ENCODE data around the gene FGFR2.
"Not testable (repeated sequence)": the region's sequence is repeated elsewhere in the genome, so short reads cannot be mapped to it uniquely, and the experiment has no call there.

The FGFR2 gene

DNA sequence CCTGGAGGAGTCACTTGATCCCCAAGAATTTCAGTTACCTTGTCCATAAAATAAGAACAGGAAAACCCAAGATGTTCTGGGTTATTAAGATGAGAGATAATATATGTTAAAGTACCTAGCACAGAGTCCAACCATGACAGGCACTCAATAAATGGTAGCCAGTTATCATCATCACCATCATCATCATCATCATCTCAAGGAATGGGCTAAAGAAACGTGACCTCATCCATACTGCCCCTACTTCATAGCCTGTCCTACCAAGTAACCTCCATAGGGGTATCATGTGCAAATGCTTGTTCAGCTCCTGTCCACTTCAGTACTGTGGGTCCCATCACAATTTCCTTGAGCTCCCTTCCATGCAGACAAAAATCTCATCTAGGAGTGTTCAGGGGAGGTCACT, 14.4 kb downstream of the FGFR2 start:
- no peak for DNase-seq

DNA sequence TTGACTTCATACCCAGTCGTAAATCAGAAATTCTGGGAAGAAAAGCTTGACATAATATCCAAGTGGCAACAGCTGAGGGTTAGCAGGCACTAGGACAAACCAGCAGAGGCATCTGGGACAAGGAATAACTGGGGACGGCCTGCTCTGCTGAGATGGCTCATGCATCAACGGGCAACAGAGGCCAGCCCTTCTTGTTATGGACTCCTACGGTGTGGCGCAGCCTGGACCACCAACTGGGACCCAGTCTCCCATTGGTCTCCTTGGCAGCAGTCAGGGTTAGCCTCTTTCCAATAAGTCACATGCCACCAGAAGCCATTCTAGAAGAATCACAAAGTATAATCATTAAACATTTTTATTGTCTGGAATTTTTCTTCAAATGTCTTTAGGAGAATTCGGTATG, 15.0 kb downstream of the FGFR2 start:
- no peak for DNase-seq

DNA sequence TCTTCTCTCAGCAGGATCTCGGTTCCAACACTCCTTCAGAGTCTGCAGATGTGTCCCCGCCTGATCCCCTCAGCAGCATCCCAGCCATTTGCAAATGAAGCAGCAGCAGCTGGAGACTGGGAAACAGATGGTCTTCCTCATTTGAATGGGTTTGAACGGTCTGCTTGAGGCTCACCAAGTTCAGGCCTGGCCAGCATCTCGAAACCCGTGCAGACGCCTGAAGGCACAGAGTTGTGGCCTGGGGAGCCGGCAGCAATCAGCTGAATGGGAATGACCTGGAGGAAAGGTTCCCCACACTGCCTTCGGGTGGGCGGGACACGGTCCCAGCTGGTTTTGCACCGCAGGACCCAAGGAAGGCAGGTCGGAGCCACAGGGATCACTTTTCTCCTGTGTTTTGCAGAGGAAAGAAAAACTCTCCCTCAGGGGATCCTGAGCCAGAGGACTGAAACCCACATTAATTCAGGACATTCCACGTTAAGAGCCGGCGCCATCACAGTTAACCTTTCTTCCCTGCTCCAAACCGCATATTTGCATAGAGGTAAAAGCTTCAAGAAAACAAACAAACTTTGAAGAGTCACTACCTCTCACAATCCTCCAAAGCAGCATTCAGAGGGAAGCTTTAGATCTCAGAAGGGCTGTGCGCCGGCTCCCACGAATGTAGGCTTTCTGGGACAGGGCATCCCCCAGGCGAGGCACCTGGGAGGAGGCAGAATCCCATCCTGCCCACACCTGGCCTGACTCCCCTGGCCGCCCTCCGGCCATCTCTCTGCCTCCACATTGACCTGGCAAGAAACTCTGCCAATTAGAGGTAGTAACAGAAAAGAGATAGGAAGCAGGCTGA, 17.7 kb downstream of the FGFR2 start:
- DNase-seq, result peak; percentile 35

DNA sequence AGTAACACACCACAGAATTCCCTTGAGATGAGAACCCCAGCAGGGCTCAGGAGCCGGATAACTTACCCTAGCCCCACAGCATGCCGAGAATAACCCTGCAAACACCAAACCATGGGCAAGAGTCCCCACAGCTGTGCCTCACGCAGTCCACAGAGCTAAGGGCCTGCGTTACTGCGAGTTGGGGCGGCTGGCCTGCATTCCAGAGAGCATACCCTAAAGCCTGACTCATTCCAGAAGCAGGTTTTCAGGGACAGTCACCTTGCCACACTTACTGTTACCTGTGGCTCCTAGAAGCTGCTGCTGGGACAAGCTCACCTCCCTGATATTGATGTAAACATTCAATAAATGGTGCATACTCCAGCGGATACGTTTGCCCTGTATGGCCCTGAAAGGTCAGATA, 18.6 kb downstream of the FGFR2 start:
- no peak for DNase-seq

DNA sequence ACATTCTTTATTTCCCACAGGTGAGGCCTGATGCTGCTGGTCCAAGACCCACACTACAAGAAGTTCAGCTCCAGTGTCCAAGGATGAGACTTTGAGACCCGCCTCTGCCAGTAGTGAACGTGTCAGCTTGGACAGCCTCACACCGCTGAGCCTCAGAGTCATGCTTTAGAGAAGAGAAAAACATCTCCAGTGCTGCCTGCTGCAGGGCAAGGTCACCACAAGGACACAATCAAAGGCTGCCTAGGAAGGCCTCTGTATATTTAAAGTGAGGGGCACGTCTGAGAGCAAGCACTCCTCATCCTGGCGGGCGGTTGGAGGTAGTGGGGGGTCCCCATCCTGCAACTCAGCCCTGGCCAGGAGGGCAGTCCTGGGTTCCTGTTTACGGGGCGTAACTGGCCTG, 19.3 kb downstream of the FGFR2 start:
- DNase-seq, result no peak

DNA sequence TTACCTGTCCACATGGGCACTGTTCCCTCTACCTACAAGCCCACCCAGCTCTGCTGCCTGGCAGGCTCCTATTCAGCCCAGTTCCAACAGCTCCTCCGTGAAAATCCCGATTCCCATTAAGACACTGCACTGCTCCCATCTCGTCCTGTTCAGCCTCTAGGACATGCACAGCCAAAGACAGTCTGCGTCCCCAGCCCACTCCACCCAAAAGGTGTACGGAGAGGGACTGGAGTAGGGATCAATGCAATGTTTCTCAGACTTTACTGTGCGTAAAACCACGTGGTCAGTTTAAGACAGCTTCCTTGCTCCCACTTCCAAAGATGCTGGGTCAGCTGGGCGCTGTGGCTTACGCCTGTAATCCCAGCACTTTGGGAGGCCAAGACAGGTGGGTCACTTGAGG, 19.9 kb downstream of the FGFR2 start:
- no peak for DNase-seq

DNA sequence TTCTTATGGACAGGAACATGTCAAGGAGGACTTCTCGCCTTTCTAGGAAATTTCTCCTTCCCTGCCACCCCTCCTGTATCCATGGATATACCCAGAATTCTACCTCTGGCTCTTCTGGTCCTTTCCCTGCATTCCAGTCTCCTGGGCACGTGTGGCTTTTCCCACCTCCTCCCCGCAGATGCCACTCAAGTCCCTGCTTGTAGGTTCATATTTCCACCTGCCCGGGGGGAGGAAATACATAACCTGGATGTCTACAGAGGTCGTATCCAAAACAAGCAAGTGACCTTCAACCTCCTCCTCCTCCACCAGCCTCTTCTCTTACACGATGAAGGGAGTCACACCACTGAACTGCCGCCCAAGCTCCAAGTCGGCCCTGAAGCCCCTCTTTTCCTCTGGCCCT, 20.7 kb downstream of the FGFR2 start:
- no peak for DNase-seq

DNA sequence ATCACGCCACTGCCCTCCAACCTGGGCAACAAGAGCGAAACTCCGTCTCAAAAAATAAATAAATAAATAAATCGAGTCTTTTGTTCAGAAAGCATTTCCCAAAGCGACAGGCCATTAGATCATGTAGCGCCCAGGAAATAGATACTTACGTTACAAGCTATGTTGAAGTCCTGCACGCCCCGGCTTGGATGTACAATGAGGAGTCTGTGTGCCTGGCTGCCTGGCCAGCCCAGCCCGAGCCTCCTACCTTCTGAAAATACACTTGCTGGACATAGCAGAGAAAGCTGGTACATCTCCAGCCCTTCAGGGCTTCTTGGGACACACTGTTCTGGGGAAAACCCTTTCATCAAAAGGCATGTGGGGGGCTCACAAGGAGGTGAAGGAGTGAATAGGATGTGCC, 22.1 kb downstream of the FGFR2 start:
- no peak for DNase-seq

DNA sequence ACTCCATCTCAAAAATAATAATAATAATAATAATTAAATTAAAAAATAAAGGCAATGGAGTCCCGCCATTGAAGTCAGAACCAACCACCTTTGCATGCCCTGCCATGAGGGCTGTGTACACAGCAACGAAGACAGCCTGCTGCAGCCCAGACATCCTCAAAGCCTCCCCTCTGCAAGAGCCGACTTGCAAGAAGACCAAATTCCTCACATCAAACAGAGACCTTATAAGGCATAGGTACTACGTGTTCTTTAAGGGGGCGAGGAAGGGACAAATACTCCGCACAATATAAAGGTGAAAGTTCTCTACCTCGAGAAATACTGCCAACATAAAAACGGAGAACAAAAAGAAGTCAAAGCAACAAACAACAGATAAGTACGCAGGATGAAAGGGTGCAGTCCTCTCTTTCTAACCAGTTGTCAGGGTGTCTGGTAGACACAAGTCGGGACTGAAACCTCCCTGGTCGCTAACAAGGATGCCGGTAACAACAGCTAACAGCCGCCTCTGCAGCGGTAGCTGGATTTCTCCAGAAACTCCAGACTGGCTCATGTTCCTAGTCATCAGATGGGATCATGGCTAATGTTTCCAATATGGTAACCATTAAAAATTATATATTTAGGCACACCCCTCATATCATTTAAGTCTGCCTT, 23.6 kb downstream of the FGFR2 start:
- no peak for DNase-seq

DNA sequence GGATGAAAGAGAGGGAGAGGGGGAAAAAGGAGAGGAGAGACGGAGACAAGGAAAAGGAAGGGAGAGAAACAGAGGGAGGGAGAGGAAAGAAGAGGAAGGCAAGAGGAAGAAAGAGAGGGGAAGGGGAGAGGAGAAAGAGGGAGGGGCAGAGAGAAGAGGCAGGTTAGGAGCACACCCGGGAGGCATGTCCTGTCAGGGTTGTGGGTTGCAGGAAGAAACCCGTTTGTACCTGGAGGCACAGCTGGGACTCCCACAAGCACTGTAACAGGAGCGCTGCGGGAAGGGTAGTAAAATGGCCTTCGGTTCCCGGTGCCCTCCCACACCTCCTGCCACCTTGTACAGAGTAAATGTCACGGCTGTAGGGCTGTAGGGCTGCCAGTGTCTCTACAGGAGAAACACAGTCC, 24.7 kb downstream of the FGFR2 start:
- no peak for DNase-seq

DNA sequence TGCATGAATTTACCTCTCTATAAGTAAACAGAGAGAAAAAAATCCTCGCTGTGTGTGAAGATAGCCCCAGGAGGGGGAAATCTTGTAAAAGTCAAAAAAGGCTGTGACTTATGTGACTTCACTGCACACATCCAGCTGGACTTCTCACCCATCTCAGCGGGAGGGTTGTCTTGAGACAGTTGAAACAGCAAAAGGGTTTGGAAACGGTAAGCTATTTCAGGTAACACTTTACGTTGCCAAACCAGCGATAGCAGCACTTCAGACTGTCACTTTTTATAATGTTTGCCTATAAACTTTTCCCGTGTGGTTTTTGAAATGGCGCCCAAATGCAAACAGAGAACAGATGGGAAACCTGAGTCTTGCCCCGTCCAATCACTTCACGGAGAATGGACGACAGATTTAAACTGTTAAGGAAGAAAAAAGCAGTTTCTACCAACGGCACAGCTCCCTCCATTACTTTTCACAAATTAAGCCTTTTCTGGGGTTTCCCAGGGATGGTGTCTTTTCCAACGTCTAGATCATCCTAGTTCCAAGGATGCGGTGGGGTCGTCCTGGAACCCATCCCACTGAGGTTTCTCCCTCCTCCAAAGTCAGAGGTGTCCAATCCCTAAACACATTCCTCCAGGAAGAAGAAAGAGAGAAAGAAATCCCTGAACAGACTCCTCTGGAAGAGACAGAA, 25.2 kb downstream of the FGFR2 start:
- no peak for DNase-seq

DNA sequence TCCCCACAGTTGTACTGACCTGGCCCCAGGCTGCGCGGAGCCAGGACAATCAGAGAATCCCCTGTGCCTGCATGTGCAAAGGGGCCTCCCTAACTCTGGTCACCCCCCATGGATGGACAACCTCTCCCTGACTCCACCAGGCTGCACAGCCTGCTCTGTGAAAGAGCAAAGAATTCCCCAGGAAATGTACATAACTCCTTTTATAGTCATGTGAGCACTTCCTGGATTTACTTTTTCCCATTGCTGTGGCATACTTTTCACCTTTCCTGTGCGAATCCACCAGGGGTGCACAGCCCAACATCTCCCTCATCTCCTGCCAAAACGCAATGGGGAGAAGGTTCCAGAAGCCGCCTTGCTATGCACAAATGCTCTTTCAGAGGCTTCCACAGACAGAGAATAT, 27.9 kb downstream of the FGFR2 start:
- DNase-seq, result no peak

DNA sequence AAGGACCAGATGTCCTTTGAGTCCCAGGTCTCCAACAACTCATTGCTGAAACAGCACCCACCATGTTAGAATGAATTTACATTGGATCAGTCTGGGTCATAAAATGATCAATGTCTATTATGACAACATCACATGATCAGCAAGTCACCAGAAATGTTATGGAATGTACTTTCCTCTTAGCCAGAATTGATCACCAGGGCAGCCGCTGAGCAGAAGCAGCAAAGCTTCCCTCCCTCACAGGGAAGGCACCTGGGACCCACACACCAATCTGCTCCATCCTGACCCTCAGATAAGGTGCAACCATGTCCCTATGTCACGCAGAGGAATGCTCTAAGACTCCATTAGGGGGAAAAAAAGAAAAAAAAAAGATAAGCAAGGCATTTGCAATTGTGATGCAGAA, 30.0 kb downstream of the FGFR2 start:
- DNase-seq, result no peak

DNA sequence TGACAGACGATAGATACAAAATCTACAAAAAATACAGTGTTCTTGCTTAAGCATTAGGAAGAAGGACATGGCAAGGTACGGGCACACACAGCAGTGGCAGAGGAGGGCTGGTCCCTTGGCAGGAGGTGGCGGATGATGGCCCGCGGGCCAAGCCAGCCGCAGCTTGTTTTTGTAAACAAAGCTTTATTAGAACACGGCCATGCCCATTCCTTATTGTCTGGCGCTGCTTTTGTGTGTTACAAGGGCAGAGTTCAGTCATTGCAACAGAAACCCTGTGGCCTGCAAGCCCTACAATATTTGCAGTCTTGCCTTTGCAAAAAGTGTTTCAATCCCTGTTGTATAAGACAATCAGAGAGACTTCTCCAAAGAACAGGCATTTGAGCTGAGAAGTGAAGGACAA, 30.7 kb downstream of the FGFR2 start:
- DNase-seq, result no peak

DNA sequence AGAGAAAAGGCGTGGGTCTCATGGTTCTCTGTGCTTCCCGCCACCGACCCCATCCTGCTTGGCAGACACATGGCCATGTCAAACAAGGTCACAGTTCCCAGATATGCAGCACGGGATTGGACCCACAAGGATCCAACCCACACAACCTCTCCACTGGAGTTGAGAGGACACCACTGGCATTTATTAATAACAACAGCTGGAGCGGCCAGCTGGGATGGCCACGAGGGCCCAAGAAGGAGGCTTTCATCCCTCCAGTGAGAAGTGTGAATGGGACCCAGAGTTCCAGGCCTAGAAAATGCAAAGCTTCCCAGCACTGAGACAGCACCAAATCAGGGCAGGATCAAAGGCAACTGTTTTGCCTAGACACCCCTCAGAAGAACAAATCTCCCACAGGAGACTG, 31.5 kb downstream of the FGFR2 start:
- peak; percentile 64 for DNase-seq

DNA sequence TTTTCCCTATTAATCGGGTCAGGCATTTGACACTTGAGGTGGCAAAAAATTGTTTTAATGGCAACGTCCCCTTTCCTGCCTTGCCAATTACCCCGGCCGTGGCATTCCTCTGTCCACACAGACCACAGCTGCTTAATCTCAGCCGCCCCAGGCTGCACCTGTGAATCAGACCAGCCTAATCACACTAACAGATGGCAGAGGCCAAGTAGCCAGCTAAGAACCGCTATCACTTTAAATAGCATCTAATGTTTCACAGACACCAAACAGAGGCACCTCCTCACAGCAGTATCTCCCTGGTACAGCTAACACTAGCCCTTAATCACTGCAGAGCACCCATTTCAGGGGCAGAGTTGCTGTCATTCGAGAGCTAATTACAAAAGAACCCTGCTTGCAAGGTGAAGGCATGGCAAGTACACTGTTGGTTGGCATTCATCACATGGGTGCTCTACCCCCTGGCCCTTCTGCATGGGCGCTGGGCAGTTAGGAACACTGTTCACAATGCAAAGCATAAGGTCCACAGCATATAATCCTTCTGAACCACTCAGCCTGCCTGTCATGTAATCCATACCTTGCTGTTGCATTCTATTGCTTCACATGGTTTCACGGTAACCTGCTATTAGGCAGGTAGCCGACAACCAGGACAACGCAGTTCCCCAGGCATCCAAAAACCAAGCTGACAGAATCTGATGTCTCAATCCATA, 38.8 kb downstream of the FGFR2 start:
- no peak for DNase-seq

DNA sequence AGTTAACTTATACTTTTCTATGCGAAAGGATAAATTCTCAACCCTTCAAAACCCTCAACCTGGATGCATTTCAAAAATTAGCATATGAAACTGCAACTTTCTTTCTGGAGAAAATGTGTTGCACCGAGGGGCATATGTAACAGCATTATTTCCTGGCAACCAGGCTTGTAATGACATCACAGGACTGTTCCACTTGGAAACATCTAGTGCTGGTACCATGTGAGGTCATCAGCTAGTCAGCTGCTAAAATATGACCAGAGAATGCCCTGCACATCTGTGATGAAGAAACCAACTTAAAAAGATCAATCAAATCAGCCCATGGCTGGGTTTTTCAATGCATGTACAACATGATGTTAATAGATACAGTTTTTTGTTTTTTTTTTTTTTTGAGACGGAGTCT, 40.0 kb downstream of the FGFR2 start:
- no peak for DNase-seq

DNA sequence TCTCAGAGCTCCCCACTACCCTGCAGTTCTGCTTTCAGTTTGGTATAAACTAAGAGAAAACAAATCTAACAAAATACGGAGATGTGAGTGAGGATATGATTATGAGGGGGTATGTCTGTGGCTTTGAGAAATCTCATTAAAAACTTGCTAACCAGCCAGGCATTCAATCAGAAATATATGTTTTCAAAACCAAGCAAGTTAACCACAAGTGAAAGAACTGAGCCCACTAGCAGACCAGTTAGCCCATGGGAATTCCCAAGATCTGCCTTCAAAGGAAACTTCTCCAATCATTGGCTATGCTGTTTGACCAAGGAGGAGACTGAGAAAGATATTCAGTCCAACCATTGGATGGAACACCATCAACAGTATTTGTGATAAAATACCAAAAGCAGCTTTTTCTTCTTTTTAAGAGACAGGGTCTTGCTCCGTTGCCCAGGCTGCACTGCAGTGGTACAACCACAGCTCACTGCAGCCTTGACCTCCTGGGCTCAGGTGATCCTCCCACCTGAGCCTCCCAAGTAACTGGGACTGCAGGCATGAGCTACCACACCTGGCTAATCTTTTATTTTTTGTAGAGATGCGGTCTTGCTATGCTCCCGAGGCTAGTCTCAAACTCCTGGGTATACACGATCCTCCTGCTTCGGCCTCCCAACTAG, 41.2 kb downstream of the FGFR2 start:
- DNase-seq, result no peak

DNA sequence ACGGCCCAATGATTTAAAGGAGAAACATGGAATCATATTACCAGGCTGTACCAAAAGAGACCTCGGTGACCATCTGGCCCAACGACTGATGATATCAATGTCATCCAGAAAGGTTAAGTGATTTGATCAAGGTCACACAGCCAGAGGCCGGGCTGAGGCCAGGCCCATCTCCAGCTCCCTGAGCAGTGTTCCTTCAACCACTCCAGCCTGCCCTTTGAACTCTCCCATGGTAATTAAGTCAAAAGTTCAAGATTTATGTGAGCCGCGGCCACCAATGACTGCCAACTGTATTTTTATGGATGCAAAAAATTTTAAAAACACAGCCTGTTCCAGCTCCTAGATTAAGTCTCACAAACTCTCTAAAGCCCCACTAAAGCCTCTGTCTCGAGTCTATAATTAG, 41.8 kb downstream of the FGFR2 start:
- no peak for DNase-seq

DNA sequence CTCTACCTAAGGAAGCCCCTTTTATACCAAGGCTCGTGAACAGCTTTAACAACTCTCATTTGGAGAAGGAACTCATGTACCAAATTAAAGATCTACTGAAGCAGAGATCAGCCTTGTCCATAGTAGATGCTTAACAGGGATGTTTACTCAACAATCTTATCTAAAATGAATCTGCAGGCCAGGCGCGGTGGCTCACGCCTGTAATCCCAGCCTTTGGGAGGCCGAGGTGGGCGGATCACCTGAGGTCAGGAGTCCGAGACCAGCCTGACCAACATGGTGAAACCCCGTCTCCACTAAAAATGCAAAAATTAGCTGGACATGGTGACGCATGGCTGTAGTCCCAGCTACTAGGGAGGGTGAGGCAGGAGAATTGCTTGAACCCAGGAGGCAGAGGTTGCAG, 43.3 kb downstream of the FGFR2 start:
- not testable (repeated sequence) for DNase-seq

DNA sequence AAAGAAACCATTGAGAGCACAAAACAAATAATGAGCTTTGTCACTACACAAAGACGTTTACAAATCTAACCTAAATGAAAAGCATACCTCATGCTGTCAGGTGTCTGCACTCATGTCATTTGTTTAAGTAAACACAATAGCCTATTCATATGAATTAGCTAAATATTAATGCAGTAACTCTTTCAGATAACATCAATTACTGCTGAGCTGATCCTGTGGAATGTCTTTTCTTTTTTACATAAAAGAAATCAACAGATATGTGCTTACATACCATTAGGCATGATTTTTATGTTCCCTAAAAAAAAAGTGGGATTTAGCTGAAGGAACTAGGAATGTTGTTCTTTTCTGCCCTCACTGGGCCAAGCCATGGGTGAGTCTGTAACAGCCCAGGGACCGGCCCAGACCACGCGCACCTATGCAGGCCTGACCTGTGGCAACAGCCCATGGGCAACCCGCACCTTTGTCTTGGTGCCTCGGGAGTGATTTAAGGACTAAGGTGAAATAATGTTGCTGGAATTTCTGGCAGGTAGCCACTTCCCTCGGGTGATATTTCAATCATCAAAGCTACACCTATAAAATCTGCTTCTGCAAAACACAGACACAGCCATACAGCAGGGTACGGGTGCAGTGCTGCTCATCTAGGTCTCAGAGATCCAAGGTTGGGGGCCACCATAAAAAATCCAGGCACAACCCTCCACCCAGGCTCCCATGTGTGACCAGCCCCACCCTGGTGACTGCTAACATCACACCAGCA, 44.6 kb downstream of the FGFR2 start:
- no peak for DNase-seq

DNA sequence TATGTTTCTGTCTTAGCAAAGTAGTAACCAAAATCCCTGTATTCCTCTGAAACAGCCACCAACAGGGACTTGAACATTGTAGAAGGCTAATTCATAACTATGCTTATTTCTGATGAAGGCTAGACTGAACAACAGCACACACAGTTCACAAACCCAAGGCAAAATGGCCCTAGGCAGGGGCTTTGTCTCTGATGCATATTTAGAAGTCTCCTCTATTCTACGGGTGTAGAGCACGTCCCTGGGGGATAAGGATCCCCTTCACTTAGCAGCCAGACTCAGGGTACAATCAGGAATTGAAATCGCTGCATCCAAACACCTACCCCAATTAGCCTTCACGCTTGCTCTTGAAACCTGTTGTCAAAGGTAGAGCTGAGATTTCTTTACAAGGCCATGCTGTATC, 45.5 kb downstream of the FGFR2 start:
- no peak for DNase-seq

Data from midbrain (tissue), 1 donor.